HepG2 (cell line): Measurements from ENCODE around the gene CYP19A1. TPM values are rescaled to one million over a fixed set of nuclear protein-coding genes. Genes with fewer than 3 reads are reported as not detected.

Source experiments
- ASH2L ChIP-seq: fragments of 300-600, 200-600 bp; sonication (generic); IDR thresholded peaks from 2 replicates; pipeline ENCODE4 v1.7.0; 2017; ENCODE audit warnings: low read depth, mild to moderate bottlenecking, moderate library complexity, mixed read lengths, low read length; ENCODE audit not compliant: insufficient read length
- ATF7 ChIP-seq, 2 experiments: fragments of 450-650 bp in 1 of 2; sonication (generic) in 1 of 2; formaldehyde crosslinking in 1 of 2; IDR thresholded peaks; 2 replicates each; pipeline versions ENCODE4 v1.4.0 to v1.6.1; 2016 to 2020; ENCODE audit warnings: antibody characterized with exemption in 1 of 2, mild to moderate bottlenecking in 1 of 2, missing genetic modification reagents in 1 of 2
- HNF4A ChIP-seq: sonication (generic); formaldehyde crosslinking; IDR thresholded peaks from 2 replicates; pipeline ENCODE4 v1.4.0; 2020; ENCODE audit warnings: missing genetic modification reagents
- KDM5A ChIP-seq: fragments of 200-600 bp; sonication (generic); IDR thresholded peaks from 2 replicates; pipeline ENCODE4 v1.7.0; 2018; ENCODE audit warnings: antibody characterized with exemption, mild to moderate bottlenecking, low read length, borderline replicate concordance
- MED1 ChIP-seq: sonication (generic); formaldehyde crosslinking; IDR thresholded peaks from 2 replicates; pipeline ENCODE4 v1.4.0; 2020; ENCODE audit warnings: missing genetic modification reagents
- NCOA2 ChIP-seq: sonication (generic); formaldehyde crosslinking; IDR thresholded peaks from 2 replicates; pipeline ENCODE4 v1.8.0; 2022; ENCODE audit warnings: inconsistent platforms
- TBX3 ChIP-seq: fragments of 450-650 bp; IDR thresholded peaks from 2 replicates; pipeline ENCODE4 v1.6.1; 2017; ENCODE audit warnings: antibody characterized with exemption, mild to moderate bottlenecking, inconsistent platforms, borderline replicate concordance
- ZBTB26 ChIP-seq: IDR thresholded peaks from 2 replicates; pipeline ENCODE4 v1.6.1; 2016; ENCODE audit warnings: missing compliant biosample characterization, missing genetic modification reagents, borderline replicate concordance
- ZNF770 ChIP-seq: sonication (generic); formaldehyde crosslinking; IDR thresholded peaks from 2 replicates; pipeline ENCODE4 v1.5.0; 2020; ENCODE audit warnings: mild to moderate bottlenecking, missing genetic modification reagents
- ZNF878 ChIP-seq: sonication (generic); formaldehyde crosslinking; IDR thresholded peaks from 2 replicates; pipeline ENCODE4 v1.8.1; 2023; ENCODE audit warnings: mild to moderate bottlenecking, missing genetic modification reagents, moderate library complexity
- polyA plus RNA-seq, 8 experiments: library from polyadenylated mRNA; depleted of rRNA in 3 of 8; stranded (reverse) in 7 of 8; unstranded in 1 of 8; fragments of >200 nt; fragmentation: Illumina TruSeq in 4 of 8; extraction: Trizol in 4 of 8; gene quantifications; 2 replicates each; pipeline versions ENCODE4 v1.2.1 to v1.2.3, GENCODE V29; 2011 to 2016; ENCODE audit warnings: low read depth in 4 of 8, missing spikeins in 1 of 8, mixed read lengths in 1 of 8; ENCODE audit not compliant: insufficient read depth in 1 of 8
- total RNA-seq, 5 experiments: library from RNA; depleted of rRNA; stranded (reverse); fragments of >200 nt; fragmentation: Illumina TruSeq; extraction: Trizol; gene quantifications; 2 replicates each; pipeline ENCODE4 v1.2.3, GENCODE V29; 2016; ENCODE audit warnings: low read depth in 1 of 5
- TF ChIP-seq, protein P1 (sequence below), 2 experiments: fragments of 450-650 bp in 1 of 2; sonication (generic) in 1 of 2; formaldehyde crosslinking; IDR thresholded peaks; 2 replicates each; pipeline versions ENCODE4 v1.5.0 to v1.8.0; 2020 to 2022; ENCODE audit warnings: mild to moderate bottlenecking in 1 of 2, missing genetic modification reagents in 1 of 2
- TF ChIP-seq, protein P2 (sequence below): sonication (generic); formaldehyde crosslinking; IDR thresholded peaks from 2 replicates; pipeline ENCODE4 v1.5.0; 2020; ENCODE audit warnings: missing genetic modification reagents, mild to moderate bottlenecking, borderline replicate concordance
- TF ChIP-seq, protein P3 (sequence below): sonication (generic); formaldehyde crosslinking; IDR thresholded peaks from 2 replicates; pipeline ENCODE4 v1.5.1; 2020; ENCODE audit warnings: missing genetic modification reagents, mild to moderate bottlenecking, borderline replicate concordance
- TF ChIP-seq, protein P4 (sequence below): sonication (generic); formaldehyde crosslinking; IDR thresholded peaks from 2 replicates; pipeline ENCODE4 v1.8.0; 2022; ENCODE audit warnings: mild to moderate bottlenecking, missing genetic modification reagents; ENCODE audit not compliant: insufficient replicate concordance
- TF ChIP-seq, protein P5 (sequence below): sonication (generic); formaldehyde crosslinking; IDR thresholded peaks from 2 replicates; pipeline ENCODE4 v1.4.0; 2020; ENCODE audit warnings: missing genetic modification reagents, mild to moderate bottlenecking, borderline replicate concordance

Gene CYP19A1
- total and polyA plus RNA-seq, 2 of the 13 experiments (the other 11 are each of a cell fraction or from before 2014, with no cell fraction given) = 10.9 to 23.0 TPM

GRCh38 chr15:51312166-51313073 lies 26.0 kb downstream of the CYP19A1 start (continued):
- peak; percentile 45; the same call in 1 of the 2 replicates for TF ChIP-seq ZNF770
- TF ChIP-seq, protein P1, sequence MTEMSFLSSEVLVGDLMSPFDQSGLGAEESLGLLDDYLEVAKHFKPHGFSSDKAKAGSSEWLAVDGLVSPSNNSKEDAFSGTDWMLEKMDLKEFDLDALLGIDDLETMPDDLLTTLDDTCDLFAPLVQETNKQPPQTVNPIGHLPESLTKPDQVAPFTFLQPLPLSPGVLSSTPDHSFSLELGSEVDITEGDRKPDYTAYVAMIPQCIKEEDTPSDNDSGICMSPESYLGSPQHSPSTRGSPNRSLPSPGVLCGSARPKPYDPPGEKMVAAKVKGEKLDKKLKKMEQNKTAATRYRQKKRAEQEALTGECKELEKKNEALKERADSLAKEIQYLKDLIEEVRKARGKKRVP (CRISPR knock-in tag; IDR thresholded peaks at IDR 0.05) = peak in 1 of 2 experiments; percentile 94; a peak in 2 of 4 replicates
- TF ChIP-seq ZNF878 (CRISPR knock-in tag) = no peak
- TF ChIP-seq ZBTB26 = peak; percentile 68; the same call in 1 of the 2 replicates
- TF ChIP-seq, protein P2, sequence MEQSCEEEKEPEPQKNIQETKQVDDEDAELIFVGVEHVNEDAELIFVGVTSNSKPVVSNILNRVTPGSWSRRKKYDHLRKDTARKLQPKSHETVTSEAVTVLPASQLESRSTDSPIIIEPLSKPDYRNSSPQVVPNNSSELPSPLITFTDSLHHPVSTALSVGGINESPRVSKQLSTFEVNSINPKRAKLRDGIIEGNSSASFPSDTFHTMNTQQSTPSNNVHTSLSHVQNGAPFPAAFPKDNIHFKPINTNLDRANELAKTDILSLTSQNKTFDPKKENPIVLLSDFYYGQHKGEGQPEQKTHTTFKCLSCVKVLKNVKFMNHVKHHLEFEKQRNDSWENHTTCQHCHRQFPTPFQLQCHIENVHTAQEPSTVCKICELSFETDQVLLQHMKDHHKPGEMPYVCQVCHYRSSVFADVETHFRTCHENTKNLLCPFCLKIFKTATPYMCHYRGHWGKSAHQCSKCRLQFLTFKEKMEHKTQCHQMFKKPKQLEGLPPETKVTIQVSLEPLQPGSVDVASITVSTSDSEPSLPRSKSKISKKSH = no peak
- peak; percentile 78 for TF ChIP-seq MED1 (CRISPR knock-in tag)
- TF ChIP-seq KDM5A = no peak; the same call in 1 of the 2 replicates
- TF ChIP-seq NCOA2 (CRISPR knock-in tag) = peak; percentile 67
- peak; percentile 48; the same call in 1 of the 2 replicates for TF ChIP-seq TBX3
- TF ChIP-seq, protein P3, sequence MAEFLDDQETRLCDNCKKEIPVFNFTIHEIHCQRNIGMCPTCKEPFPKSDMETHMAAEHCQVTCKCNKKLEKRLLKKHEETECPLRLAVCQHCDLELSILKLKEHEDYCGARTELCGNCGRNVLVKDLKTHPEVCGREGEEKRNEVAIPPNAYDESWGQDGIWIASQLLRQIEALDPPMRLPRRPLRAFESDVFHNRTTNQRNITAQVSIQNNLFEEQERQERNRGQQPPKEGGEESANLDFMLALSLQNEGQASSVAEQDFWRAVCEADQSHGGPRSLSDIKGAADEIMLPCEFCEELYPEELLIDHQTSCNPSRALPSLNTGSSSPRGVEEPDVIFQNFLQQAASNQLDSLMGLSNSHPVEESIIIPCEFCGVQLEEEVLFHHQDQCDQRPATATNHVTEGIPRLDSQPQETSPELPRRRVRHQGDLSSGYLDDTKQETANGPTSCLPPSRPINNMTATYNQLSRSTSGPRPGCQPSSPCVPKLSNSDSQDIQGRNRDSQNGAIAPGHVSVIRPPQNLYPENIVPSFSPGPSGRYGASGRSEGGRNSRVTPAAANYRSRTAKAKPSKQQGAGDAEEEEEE (CRISPR knock-in tag) = 0 out of 2 replicates have a peak, but pooled peaks have one; percentile 47
- TF ChIP-seq, protein P4, sequence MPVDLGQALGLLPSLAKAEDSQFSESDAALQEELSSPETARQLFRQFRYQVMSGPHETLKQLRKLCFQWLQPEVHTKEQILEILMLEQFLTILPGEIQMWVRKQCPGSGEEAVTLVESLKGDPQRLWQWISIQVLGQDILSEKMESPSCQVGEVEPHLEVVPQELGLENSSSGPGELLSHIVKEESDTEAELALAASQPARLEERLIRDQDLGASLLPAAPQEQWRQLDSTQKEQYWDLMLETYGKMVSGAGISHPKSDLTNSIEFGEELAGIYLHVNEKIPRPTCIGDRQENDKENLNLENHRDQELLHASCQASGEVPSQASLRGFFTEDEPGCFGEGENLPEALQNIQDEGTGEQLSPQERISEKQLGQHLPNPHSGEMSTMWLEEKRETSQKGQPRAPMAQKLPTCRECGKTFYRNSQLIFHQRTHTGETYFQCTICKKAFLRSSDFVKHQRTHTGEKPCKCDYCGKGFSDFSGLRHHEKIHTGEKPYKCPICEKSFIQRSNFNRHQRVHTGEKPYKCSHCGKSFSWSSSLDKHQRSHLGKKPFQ (CRISPR knock-in tag) = no peak
- TF ChIP-seq HNF4A (CRISPR knock-in tag) = peak; percentile 81
- peak; percentile 90 for TF ChIP-seq ATF7 (IDR thresholded peaks at IDR 0.05)
- peak; percentile 42; the same call in 1 of the 2 replicates for TF ChIP-seq ATF7 (CRISPR knock-in tag; IDR thresholded peaks at IDR 0.05)
- TF ChIP-seq, protein P5, sequence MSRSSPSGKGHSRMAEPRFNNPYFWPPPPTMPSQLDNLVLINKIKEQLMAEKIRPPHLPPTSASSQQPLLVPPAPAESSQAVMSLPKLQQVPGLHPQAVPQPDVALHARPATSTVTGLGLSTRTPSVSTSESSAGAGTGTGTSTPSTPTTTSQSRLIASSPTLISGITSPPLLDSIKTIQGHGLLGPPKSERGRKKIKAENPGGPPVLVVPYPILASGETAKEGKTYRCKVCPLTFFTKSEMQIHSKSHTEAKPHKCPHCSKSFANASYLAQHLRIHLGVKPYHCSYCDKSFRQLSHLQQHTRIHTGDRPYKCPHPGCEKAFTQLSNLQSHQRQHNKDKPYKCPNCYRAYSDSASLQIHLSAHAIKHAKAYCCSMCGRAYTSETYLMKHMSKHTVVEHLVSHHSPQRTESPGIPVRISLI (CRISPR knock-in tag) = peak; percentile 11; the same call in 1 of the 2 replicates
- peak; percentile 73 for TF ChIP-seq ASH2L
